Activated CD4-positive, alpha-beta T cell treated with anti-CD3 and anti-CD28 coated beads, Interleukin-2, Interleukin-6, amounts not matched to agents 100 ng/mL and 50 ng/mL, durations not matched to agents 16 hours and 8 hours (primary cell): Measurements from ENCODE around the gene ALAS1.
"Not testable (repeated sequence)": the region's sequence is repeated elsewhere in the genome, so short reads cannot be mapped to it uniquely, and the experiment has no call there.

Source experiments
- DNase-seq: peaks from one replicate; pipeline ENCODE4 v3.0.0-alpha.2; 2020

ALAS1 gene

DNA sequence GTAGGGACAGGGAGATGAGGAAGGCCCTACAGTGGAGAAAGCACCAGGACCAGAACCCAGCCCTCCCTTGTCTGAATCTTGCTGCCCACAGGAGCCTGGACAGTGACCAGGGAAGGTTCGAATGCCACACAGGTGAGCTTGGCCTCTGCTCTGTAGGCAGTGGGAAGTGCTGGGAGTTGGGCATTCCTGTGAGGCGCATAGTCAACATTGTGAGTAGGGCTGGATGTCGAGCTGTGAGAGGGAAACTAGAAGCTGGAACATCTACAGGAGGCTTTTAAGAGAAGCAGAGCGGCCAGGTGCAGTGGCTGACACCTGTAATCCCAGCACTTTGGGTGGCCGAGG is 20.3 kb upstream of the ALAS1 start:
- no peak for DNase-seq

DNA sequence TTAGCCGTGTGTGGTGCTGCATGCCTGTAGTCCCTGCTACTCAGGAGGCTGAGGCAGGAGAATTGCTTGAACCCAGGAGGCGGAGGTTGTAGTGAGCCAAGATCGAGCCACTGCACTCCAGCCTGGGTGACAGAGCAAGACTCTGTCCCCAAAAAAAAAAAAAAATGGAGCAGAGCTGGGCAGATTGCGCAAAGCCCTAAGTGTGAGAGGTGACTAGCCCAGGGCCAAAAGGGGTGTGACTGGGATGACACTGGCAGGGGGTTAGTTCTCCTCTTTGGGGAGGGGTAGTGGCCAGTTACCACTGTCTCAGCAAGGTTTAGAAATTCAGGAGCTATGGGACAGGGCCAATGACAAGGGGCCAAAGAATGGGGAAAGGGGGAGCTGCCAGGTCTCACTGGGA is 19.8 kb upstream of the ALAS1 start:
- DNase-seq = not testable (repeated sequence)

DNA sequence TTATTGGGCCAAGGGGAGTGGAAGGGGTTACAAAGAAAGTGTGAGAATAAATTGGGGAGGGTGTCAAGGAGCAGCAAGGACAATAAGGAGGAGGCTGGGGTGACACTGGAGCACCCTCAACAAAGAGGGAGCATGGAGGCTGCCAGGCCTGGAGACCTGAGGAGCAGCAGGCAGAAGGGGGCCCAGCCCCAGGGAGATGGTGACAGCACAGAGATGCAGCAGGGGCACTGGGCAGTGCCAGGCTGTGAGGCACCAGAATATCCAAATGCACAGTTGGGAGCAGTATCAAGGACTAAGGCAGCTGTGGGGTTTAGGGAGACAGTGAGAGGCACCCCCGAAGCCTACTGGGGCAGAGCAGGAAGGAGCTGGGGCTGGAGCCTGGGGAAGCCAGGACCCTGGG is 19.4 kb upstream of the ALAS1 start:
- no peak for DNase-seq

DNA sequence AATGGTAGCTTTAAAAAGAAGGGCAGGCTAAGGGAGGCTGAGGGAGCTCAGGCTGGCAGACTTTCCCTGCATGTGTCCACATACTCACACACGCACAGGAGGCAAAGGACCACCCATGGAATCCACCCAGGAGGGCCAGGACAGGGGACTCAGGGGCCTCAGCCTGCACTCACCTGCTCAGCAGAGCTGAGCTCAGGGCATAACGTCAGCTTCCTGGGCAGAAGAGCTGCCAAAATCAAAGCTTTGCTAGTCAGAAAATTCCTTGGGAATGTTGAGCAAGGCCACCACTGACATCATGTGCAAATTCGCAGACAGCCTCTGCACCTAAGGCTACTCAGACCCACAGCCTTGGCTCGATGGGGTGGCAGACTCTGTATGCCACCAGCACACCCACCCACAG is 16.4 kb upstream of the ALAS1 start:
- no peak for DNase-seq

- no peak for DNase-seq
These were observed 15.8 kb upstream of the ALAS1 start for GRCh38 chr3:52182196-52182595.

- no peak for DNase-seq
These were observed 15.3 kb upstream of the ALAS1 start for GRCh38 chr3:52182691-52183090.

DNA sequence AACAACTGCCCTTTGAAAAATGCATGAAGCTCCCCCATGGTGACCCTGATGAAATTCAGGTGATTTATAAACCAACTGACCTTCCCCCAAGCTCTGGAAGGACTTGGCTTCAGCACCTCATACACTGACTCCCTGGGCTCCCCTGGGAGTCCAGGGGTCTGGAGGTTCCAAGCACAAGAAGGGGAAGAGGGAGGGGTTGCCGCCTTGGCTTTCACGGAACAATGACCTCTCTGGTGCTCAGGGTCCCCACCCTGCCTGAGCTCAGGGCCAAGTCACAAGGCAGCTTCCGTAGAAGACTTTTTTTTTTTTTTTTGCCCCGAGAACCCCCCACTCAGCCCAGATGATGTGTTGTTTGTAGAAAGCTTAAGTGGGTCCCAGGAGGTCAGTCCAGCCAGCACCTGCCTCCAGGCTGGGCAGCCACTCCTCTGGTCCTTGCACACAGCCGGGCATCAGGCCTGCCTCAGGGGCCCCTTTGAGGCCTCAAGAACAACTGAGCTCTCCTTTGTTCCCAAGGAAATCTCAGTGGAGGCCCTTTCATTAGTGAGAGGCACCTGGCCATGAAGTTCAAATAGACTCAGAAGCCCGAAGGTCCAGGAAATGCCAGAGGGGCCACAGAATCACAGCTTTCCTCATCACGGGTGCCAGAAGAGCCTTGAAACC is 14.0 kb upstream of the ALAS1 start:
- no peak for DNase-seq

DNA sequence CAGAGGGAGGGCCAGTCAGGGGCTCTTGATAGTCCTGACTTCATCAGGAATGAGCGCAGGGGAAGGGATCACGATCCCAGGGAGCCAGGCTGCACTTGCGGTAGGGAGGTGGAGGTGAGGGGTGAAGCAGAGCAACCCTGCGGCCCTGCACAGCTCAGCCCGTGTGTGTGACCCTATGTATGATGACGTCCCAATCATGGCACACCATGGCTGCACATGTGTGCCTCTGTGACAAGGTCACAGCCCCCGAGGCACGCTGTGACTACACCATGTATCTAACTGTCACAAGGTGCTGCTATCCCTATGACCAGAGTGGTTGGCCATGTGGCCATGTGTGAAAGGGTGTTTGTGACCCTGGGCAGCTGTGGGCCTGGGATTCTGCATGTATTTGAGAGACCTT is 13.3 kb upstream of the ALAS1 start:
- no peak for DNase-seq

GRCh38 chr3:52185311-52185710 is 12.6 kb upstream of the ALAS1 start:
- DNase-seq = no peak

DNA sequence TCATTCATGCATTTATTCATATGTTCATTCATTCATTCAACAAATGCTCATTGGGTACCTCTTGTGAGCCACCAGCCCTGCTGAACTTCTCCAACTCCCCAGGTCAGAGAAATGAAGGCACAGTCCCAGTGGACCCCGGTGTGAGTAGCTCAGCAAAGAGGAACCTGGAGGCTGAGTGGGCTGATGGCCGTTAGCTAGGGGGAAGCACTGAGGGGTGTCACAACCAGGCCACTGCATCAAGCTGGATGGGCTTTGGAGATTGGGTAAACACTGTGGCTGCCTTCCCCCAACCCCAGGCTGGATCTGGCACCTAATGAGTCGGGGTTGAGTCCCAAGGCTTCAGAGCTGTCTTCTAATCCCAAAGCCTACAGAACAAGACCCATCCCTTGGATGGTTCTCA is 12.1 kb upstream of the ALAS1 start:
- DNase-seq = no peak

DNA sequence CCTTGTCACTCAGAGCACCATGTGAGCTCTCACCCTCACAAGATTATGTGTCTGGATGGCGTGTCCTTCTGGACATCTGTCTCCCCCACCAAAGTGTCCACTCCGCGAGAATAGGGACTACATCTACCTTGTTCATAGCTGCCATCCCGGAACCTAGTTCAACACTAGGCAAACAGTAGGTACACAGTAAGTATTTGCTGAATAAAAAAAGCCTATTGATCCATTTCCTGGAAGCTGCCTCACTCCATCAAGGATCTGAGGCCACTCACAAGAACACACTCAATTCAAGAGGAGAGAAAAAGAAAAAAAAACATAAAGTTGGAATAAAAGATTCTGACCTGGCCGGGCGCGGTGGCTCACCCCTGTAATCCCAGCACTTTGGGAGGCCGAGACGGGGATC is 11.2 kb upstream of the ALAS1 start:
- DNase-seq = no peak

DNA sequence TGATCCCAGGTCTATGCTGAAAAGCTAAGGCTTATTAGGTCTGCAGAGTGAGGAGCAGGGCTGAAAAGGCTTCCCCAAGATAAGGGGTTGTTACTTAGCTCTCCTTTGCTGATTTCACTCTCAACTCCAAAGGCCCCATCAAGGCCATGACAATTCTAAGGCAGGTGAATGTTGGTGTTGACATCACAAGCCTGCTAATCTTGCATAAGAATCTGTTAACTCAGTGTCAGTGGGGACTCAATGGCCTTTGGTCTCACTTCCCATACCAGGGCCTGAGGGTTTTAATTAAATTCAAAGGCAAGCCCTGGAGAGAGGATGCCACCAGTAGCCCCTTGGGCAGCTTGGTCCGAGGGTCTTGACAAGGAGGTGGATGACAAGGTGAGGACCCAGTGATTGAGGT is 9.4 kb upstream of the ALAS1 start:
- no peak for DNase-seq

DNA sequence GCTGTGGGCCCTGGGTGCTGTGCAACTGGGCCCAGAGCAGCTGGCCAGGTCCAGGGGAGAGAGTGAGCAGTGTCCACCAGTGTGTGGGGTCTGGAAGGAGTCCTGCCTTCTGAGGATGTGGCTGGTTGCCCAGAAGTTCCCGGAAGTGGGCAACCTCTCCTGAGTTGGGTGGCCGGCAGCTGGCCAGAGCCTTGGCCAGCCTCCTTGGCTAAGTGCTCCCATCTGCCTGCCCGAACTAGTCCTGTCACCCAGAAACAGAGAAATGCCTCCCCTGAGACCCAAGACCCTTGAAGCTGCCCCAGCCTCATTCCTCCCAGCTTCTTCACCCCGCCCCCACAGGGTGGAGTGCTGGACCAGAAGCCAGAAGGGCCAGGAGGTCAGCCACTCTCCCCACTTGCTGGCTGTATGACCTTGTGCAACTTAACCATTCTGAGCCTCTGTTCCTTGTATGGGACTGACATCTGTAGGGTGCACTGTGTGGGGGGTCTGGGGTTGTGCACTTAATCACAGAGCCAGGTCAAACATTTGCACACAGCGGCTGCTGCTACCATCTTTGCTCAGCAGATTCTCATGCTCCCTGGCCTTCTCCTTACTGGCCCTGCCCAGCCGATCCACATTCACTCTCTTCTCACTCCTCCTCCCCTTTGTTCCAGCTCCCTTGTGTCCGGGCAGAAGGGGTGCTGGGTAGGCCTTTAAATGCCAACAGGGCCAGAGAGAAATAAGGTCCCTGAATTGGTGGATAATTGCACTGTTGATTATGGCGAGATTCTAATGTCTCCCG is 7.5 kb upstream of the ALAS1 start:
- DNase-seq = no peak

DNA sequence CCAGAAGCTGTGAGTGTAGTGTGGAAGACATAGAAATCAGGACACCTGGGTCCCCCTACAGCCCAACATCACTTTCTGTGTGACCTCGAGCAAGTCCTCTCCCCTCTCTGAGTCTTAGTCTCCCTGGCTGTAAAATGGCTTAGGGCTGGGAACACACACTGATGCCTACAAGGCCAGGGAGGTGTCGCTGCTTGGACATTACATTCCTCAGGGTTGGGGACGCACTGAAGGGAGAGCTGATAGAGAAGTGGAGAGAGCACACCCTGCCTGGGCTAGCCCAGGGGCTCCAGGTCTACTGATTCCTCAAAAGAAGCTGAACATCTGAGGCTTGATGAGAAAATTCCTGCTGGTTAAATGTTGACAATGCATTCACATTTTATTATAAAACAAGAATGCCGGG is 6.3 kb upstream of the ALAS1 start:
- no peak for DNase-seq

- no peak for DNase-seq
These were observed 4.9 kb upstream of the ALAS1 start for GRCh38 chr3:52193065-52193464.

DNA sequence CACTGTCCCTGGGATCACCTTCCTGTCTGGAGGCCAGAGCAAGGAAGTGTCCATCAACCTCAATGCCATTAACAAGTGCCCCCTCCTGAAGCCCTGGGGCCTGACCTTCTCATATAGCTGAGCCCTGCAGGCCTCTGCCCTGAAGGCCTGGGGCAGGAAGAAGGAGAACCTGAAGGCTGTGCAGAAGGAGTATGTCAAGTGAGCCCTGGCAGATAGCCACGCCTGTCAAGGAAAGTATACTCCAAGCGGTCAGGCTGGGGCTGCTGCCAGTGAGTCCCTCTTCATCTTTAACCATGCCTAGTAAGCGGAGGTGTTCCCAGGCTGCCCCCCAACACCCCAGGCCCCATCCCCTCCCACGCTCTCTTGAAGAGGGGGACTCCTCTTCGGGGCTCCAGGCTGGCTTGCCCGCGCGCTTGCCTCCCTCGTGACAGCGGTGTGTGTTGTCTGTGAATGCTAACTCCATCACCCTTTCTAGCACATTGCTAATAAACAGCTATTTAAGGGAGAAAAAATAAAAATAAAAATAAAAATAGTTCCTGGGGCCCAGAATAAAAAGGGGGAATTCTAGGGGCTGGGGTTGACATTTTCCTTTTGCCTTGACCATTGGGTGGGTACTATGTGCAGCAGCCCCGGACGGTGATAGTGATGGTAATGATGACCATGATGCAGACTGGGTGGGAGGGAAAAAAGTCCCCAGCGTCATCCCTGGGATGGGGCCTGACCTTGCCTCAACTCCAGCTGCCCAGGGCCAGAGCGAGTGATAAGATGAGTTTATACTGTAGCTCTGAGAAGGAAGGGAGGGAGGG is 3.3 kb upstream of the ALAS1 start:
- DNase-seq = no peak

GRCh38 chr3:52195291-52195597 is 2.7 kb upstream of the ALAS1 start:
- no peak for DNase-seq

GRCh38 chr3:52195823-52196331 is 2.1 kb upstream of the ALAS1 start:
- no peak for DNase-seq

DNA sequence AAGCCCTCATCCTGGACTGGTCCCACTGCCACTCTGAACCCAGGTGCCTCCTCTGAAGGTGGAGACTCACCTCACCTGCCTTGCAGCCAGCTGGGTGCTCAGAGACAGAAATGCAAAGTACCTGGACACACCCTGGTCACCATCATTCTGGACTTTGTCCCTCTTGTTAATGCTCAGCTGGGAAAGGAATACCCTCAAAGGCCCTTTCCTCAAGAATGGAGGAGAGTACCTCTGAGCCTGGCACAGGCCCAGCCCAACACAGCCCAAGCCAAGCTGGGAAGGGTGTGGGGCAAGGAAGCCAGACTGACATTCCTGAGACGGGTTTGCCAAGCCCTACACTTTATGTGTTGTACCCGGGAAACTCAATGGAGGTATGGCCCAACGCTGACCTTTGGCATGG is 983 bp upstream of the ALAS1 start:
- DNase-seq = no peak

DNA sequence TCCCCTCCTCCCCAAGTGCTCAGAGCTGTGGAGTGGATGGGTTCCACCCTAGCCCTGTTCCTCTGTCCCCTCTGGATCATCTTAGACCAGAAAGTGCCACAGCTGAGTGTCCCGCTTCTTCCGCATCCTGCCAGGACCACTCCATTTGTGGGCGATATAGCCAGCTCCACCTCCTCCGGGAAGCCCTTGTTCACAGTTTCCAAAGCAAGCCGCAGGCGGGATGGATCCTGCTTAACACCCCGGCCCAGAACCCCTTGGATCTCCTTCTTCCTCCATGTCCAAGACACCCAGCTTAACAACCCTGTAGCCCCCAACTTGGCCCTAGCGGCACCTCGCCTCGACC is 490 bp upstream of the ALAS1 start:
- DNase-seq = no peak

- no peak for DNase-seq
These were observed 966 bp downstream of the ALAS1 start for GRCh38 chr3:52198643-52199608.

DNA sequence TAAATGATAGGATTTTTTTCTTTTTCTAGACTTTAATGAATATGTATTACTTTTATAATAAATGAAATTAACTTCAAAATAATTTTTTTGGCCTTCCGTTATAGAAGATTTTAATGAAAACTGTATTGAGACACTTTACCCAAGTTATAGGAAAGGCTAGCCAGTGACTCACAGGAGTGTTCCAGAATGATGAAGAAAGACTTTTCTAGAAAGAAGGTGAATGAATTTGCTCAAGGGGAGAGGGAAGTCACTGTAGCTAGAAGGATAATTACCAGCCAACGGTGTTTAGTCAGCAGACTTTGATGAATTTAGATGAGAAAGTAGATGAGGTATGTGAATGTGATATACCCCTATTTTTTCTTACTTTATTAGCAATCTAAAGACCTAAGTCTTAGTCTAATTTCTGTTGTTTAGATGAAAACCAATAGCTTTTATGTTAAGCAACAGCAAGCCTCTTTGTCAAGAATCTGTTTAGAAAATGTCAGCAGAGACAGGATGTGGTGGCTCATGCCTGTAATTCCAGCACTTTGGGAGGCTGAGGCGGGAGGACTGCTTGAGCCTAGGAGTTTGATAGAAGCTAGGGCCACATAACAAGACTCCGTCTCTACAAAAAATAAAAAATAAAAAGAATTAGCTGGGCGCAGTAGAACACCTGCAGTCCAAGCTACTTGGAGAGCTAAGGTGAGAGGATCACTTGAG is 3.2 kb downstream of the ALAS1 start:
- DNase-seq = no peak
